HEK293 (cell line): Measurements from ENCODE around the gene CRIP2.

Experiments
- CTCF ChIP-seq: fragments of 450-650 bp; formaldehyde crosslinking; IDR thresholded peaks from 2 replicates; pipeline ENCODE4 v1.5.1; 2016; ENCODE audit warnings: missing biosample characterization, missing genetic modification characterization
- KLF1 ChIP-seq: fragments of 450-650 bp; formaldehyde crosslinking; IDR thresholded peaks from 2 replicates; pipeline ENCODE4 v1.5.1; 2016; ENCODE audit warnings: missing biosample characterization, missing genetic modification characterization
- MYNN ChIP-seq: fragments of 450-650 bp; formaldehyde crosslinking; IDR thresholded peaks from 2 replicates; pipeline ENCODE4 v1.5.1; 2016; ENCODE audit warnings: missing biosample characterization, missing genetic modification characterization, borderline replicate concordance
- REST ChIP-seq: fragments of 450-650 bp; formaldehyde crosslinking; IDR thresholded peaks from 2 replicates; pipeline ENCODE4 v1.5.1; 2016; ENCODE audit warnings: missing biosample characterization, missing genetic modification characterization
- ZNF639 ChIP-seq: fragments of 450-650 bp; formaldehyde crosslinking; IDR thresholded peaks from 2 replicates; pipeline ENCODE4 v1.5.1; 2016; ENCODE audit warnings: missing biosample characterization, missing genetic modification characterization
- ZNF768 ChIP-seq: fragments of 450-650 bp; formaldehyde crosslinking; IDR thresholded peaks from 2 replicates; pipeline ENCODE4 v1.5.1; 2018; ENCODE audit warnings: missing biosample characterization, mild to moderate bottlenecking, missing genetic modification characterization

- TF ChIP-seq CTCF, result no peak
- no peak for TF ChIP-seq MYNN (tag by site-specific recombination)
- TF ChIP-seq KLF1 (tag by site-specific recombination), result no peak
- no peak for TF ChIP-seq ZNF768 (tag by site-specific recombination)
- no peak for TF ChIP-seq ZNF639
- no peak for TF ChIP-seq REST (tag by site-specific recombination)
Observed at GRCh38 chr14:105430565-105430964, 44.1 kb upstream of the CRIP2 start.
